T follicular helper cell (primary cell): ENCODE results near the gene DHRS7B.
"Not testable (repeated sequence)": the region's sequence is repeated elsewhere in the genome, so short reads cannot be mapped to it uniquely, and the experiment has no call there.

Experiments used
- DNase-seq: peaks from one replicate; pipeline ENCODE4 v3.0.0-alpha.2; 2020; ENCODE audit warnings: low read depth

Gene DHRS7B

DNA sequence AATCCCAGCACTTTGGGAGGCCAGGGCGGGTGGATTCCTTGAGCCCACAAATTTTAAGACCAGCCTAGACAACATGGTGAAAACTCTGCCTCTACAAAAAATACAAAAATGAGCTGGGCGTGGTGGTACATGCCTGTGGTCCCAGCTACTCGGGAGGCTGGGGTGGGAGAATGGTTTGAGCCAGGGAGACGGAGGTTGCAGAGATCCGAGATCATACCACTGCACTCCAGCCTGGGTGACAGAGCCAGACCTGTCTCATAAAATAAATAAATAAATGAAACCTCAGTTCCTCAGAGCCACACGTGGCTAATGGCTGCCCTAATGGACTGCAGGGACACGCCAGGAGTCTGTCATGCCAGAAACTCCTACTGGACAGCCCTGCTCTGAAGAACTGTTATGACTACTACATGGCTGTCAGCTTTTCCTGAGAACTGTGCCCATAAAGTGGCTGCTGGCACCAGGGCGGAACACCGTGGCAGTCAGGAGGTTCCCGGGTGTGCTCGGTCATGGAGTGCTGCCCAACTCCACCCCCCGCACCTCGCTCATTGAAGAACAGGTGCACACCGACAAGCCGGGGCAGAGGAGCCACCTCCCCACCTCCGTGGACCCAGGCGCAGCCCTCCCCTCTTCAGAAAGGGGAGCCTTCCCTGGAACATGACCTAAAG, 82.9 kb downstream of the DHRS7B start:
- DNase-seq: no peak

GRCh38 chr17:21210411-21211076, 83.8 kb downstream of the DHRS7B start:
- DNase-seq: no peak

GRCh38 chr17:21211825-21212479, 85.2 kb downstream of the DHRS7B start:
- no peak for DNase-seq

DNA sequence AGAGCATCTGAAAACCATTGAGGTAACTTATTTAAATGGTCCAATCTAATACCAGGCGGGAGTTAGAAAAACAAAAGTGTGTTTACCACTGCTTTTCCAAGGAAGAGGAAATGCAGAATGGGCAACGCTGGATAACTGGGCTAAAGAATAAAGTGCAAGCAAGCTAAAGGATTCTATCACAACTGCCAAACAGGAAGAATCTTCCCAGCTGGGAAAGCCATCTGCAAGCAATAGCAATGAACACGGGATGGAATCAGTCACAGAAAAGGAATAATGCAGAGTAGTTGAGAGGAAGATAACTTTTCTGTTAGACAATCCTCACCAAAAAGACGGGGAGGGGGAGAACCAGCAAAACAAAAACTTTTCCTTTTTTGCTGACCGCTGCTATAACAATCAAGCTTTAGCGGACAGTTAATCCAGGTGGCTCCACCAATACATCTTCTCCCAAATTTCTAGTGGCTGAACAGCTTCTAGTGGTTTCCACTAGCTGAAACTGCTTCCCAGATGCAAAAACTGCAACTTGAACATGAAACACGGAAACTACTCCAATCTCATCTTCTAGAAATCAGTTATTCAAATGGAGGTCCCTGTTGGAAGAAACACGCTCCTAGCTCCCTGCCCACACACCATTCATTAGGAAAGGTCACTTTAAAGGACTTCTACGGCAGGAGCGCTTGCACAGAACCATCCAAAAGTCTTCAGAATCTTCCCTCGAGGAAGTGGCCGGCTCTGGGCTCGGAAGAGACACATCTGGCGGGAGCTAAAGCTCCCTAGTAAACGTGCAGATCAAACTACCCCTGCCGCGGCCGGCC, 86.3 kb downstream of the DHRS7B start:
- DNase-seq: no peak

DNA sequence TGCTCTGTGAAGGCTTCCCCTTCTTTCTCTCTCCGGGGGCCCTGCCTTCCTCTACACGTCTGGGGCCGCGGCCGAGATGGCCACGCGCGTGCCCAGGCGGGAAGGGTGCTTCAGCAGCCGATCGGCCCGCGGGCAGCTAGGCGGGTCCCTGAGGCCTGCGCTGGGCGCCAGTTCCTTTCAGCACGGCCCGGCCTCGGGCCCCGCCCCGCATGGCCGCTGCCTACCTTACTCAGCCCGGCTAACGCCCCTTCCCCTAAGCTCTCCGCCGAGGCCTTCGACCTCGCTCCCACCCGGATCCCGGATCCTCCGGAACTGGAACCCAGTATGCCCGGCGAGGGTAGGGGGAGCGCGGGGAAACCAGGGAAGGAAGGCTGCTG, 86.9 kb downstream of the DHRS7B start:
- peak; percentile 7 for DNase-seq

- DNase-seq: peak; percentile 91
These were observed 87.4 kb downstream of the DHRS7B start, which contains the start of gene TMEM11 for GRCh38 chr17:21214015-21214776. Gene TMEM11, minus strand, starts transcription at chr17:21214161. Its CDS starts 9 bp downstream, at chr17:21214152.

DNA sequence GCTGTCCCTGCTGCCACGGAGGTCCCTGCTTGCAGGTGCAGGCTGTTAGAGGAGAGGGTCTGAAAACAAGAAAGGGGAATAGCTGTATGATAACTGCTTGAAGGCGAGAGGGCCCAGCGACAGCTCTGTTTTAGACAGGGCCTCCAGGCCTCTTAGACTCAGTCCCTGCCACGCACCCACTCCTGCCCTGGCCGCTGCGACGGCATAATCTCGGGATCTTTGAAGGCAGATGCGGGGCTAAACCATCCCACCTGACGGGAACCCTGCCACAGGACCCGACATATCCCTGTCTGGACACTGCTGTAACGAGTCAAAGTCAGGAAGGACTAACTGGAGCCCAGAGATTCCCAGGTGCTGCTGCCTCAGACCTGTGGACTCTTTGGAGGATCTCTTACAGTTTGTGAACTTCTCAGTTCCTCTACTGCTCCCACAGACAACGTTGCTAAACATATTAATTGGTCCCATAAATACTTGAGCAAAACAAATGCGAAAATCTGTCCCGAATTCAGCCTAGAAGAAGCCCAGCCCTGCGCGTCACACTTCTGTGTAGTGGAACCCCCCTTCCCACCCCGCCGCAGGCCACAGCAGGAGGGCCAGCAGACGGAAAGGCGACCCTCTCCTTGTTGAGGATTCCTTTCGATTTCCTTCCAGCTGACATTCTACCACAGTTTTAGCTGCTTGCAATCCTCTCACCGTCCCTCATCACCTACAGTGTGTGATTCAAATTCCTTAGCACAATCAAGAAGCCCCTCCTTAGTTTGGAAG, 88.2 kb downstream of the DHRS7B start:
- no peak for DNase-seq

DNA sequence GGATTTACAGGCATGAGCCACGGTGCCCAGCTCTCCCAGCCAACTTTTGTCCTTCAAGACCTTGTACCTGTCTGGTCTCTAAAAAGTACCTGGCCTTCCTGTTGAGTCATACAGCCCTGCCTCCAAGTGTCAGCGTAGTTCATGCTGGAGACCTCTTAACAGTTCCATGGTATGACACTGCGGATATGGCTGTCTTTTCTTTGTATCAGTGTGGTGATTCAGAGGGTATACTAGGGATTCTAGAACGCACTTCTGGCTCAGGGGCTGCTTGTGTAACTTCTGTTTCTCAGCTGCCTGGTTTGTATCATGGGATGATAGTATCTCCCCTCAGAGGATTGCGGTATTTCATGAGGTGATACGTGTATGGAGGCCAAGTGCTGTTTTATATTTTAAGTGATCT, 89.2 kb downstream of the DHRS7B start:
- no peak for DNase-seq

- DNase-seq: no peak
These were observed 90.6 kb downstream of the DHRS7B start for GRCh38 chr17:21217346-21217745.

- no peak for DNase-seq
These were observed 91.3 kb downstream of the DHRS7B start for GRCh38 chr17:21218101-21218500.

DNA sequence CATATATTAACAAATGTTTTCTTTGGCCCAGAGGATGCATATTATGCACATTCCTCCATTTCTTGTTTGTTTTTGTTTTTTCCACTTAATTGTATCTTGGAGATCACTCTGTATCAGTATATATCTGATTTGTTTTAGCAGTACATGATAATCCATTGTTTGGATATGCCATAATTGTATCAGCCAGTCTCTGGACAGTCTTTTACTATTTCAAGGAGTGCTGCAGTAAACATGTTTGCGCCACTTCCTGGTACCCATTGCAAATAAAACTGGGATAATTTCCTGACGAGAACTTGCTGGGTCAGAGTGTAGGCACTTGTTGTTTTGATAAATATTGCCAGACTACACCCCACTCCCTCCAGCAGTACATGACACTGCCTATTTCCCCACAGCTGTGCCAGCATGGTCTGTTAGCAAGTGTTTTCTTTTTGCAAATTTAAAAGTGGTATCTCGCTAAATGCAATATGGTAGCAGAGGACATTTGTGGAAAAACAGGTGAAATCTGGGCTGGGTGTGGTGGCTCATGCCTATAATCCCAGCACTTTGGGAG, 92.1 kb downstream of the DHRS7B start:
- DNase-seq: no peak

- no peak for DNase-seq
These were observed 96.3 kb downstream of the DHRS7B start for GRCh38 chr17:21223086-21223485.

DNA sequence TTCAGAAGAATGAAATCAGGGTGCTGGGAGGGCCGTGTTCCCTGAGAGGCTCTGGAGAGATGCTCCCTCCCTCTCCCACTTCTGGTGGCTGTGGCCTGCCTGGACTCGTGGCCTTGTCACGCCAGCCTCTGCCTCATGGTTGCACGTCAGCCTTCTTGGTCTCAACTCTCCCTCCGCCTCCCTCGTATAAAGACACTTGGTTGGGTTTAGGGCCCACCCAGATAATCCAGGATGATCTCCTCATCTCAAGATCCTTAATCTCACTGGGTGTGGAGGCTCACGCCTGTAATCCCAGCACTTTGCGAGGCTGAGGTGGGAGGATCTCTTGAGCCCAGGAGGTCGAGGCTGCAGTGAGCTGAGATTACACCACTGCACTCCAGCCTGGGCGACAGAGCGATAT, 100.5 kb downstream of the DHRS7B start:
- not testable (repeated sequence) for DNase-seq

GRCh38 chr17:21228111-21228510, 101.3 kb downstream of the DHRS7B start:
- DNase-seq: no peak

DNA sequence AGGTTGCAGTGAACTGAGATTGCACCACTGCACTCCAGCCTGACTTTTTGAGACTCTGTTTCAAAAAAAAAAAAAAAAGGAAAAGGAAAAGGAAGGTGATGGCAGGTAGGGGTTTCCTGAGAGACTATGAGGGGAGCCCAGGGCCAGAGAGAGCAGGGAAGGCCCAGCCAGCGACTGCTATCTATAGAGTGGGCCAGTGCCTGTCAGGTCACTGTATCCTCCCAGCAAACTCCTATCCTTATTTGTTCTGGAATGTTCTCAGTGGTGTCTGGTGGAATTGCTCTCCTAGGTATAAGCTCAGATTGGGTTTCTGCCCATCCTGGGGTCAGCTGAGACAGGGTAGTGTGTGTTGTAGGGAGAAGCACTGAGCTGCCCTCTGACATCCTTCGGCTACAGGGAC, 102.1 kb downstream of the DHRS7B start:
- no peak for DNase-seq

DNA sequence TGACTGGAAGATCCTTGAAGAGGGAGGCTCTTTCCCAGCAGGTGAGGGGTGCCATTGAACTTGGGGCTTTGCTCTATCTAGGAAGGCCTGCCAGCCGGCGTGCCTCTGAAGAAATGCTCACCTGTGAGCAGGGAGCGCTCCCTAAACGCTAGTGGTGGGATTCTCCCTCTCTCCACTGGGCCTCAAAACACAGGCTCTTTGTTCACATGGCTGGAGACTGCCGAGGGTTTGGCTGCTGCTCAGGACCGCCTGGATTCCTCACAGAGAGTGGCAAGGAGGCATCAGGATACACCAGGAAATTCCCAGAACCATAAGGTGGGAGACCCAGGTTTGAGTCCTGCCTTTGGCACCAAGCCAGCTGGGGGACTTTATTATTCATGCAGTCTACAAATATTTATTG, 104.8 kb downstream of the DHRS7B start:
- DNase-seq: no peak

DNA sequence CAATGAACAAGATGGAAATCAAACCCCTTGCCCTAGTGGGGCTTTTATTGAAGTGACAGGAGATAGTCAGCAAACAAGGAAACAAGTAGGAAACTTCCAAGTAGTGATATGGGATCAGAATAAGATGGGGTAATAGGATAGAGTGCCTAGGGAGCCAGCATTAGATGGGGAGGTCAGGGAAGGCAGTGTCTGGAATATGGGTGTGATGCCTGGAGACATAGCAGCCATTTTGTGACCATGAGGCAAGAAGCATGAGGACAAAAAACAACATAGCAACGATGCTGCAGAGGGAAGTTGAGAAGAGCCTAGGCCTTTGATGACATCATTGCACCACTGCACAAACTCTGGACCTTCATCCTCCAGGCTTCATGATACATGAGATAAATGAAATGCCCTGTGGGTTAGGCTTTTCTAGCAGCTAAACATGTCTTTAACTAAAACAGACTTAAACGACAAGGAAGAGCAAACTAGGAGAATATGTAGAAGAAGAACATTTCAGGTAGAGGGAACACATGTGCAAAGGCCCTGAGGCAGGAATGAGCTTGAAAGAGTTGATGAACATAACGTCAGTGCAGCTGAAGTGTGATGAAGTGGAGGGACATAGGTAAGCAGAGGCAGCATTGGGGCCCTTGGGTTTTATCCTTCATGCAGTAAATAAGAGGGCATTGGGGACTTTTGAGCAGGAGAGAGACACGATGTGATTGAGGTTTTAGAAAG, 105.4 kb downstream of the DHRS7B start:
- DNase-seq: no peak

DNA sequence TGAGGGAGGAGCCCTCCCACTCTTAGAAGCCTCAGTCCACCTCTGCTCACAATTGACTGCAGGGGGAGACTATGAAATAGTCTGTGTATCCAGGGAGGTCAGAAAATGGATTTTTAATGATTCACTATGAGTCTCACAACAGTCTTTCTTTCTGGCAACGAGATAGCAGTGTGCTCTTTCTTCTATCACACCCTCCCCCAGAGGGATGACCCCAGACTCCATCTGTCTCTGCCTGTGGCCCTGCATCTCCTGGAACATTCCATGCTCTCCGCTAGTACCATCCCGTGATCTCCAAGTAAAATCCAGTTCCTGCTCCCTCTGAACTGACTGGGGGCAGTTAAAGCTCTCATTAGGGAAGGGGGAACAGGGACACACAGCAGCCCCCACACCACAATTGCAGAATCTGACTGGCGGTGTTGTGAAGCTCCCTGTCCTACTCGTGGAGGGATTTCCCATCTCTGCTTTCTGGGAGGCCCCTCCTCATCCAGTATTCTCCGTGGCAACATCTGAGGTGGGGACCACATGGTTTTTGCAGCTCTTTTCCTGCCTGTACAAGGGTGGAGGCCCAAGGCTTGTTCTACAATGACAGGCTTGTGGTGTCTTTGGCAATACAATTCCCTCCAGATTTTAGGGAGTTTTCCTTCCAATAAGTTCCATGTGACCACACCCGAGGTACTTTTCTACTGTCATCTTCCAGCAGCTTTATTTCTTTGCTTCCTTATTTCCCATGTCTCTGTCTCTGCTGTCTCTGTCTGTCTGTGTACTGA, 107.0 kb downstream of the DHRS7B start:
- DNase-seq: no peak

DNA sequence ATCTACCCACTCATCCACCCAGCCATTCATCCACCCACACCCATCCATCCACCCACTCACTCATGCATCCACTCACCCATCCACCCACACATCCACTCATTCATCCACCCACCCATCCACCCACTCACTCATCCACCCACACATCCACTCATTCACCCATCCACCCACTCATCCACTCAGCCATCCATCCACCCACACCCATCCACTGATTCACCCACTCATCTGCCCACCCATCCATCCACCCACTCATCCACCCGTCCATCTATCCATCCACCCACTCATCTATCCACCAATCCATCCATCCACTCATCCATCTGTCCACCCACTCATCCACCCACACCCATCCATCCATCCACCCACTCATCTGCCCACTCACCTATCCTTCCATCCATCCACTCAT, 109.2 kb downstream of the DHRS7B start:
- no peak for DNase-seq
